GM18867 (cell line): Measurements from ENCODE around the gene NCF4.

Experiments
- ATAC-seq: cut with Tn5 transposase; IDR thresholded peaks from one replicate; pipeline ENCODE4 v1.9.1; 2021; ENCODE audit warnings: mild to moderate bottlenecking, moderate library complexity; ENCODE audit not compliant: unreplicated experiment

NCF4 gene

DNA sequence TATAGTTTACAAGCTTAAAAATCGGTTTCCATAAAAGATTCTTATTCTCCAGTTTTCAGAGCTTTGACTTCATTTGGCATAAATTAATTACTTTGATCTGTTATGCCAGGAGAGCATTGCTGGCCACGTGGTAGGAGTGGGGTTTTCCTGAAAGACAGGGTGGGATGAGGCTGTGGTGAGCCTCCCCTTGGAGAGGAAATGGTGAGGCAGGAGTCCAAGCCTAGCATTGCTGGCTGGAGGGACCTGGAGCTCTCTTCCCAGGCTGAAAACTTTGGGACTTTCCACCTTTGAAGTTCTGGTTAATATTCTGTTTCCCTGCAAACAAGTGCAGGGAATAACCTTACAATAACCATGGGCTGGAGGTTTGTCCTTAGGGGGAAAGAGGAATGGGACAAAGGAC, 31.5 kb downstream of the NCF4 start:
- ATAC-seq, result no peak

DNA sequence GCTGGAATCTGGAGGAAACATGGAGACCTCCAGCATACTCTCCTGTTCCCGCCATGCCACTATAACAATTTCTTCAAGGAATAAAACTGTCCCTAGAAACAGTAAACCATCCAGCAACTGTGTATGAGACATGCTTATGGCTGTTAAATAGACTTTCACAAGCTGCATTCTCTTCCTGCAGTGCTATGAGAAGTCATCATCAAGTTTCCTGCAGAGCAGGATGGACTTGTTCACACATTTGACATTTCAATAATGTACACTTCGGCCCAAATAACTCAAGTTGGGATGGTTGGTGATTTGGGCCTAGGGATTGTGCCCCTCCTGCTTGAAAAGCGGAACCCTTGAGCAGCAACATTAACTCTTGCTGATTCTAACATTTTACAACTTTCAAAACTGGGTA, 32.5 kb downstream of the NCF4 start:
- no peak for ATAC-seq

DNA sequence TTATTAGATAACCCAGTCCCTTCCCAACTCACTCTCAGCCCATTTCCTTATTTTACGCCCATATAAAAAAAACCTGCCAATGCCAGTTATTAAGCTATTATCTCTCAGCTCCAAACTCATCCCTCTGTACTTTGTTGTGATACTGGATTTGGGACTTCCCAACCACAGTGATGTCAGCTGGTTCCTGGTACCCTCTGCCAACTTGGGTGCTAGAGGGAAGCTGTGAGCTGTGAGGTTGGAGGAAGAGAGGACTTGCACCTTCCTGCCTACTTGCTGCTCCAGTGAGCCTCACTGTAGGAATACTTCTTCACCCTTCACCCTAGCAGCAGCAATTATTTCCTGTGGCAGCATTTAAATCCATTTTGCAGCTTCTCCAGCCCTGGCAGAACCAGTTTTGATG, 33.5 kb downstream of the NCF4 start:
- ATAC-seq, result no peak

DNA sequence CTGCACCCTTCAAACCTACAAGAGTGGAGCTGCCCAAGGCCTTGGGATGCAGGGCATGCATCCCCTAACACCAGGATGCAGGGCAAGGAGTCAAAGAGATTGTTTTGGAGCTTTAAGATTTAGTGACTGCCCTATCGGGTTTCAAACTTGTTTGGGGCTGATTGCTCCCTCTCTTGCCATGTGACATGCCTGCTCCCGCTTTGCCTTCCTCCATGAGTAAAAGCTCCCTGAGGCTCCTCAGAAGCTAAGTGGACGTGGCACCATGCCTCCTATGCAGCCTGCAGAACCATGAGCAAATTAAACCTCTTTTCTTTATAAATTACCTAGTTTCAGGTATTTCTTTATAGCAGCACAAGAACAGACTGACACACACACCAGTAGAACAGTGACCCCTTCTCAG, 36.8 kb downstream of the NCF4 start:
- no peak for ATAC-seq

DNA sequence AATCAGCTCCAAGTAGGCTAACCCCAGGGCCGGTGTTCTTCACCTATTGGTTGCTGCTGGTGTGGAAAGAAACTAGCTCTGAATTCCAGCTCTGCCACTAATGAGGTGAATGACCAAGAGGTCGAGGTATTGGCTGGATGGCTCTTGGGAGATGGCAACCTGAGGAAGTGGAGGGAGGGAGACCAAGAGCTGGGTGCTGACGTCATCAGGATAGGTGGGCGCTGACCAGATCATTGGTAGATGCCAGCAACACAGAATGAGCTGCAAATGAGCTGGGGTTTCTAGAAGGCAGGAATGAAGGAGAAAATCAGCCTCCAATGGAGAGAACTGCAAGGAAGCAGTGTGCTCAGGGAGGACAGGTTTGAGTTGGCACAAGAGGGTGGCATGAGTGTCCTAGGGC, 37.9 kb downstream of the NCF4 start:
- ATAC-seq, result no peak

DNA sequence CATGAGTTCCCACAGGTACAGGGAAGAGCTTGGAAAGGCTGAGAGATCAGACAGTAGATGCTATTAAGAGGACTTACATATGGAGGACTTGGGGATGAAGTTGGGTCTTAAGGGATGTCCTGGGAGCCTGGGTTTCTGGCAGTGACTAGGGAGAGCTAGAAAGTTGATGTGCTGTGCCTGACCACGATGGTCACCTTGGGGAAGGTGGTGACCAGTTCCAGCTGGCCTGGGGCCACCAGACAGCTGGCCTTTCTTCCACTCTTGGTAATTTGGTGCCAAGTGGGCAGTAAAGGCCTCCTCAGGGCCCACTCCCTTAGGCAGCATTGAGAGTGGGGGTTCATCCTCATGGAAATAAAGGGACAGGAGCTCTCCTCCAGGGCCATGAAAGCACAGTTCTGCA, 38.7 kb downstream of the NCF4 start:
- no peak for ATAC-seq

DNA sequence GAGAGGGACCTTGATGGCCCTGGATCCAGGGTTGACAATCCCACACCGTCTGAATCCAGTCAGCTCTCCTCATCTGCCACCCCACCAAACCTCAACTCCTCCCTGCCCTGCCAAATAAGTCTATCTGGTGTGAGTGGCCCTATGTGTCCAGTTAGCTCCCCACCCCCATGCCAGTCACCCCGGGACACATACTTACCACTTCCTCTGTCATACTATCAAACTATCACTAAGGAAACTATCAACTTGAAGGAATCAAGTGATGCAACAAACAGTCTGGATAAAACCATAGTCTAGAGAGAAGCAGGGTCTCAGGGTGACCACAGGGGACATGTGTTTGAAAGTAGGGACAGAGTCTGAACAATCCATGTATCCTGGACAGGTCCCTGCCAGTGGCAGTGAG, 39.4 kb downstream of the NCF4 start:
- no peak for ATAC-seq

DNA sequence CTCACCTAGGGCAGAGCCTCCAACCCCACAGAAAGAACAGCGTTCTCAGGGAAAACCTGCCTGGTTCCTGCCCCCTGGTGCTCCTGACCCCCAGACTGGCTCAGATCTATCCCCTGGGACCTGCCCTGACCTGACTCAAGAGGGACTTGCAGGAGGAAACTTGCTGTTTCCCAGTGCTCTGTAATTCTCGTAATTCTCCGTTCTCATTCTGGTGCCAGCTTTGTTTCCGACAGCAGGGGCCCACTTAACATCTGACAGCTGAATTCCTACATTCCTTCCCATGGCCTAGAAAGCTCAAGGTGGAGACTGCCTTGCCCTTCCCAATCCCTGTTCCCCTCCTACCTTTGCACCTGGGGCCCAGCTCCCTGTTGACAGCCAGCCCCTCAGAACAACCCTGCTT, 40.1 kb downstream of the NCF4 start:
- ATAC-seq, result no peak

DNA sequence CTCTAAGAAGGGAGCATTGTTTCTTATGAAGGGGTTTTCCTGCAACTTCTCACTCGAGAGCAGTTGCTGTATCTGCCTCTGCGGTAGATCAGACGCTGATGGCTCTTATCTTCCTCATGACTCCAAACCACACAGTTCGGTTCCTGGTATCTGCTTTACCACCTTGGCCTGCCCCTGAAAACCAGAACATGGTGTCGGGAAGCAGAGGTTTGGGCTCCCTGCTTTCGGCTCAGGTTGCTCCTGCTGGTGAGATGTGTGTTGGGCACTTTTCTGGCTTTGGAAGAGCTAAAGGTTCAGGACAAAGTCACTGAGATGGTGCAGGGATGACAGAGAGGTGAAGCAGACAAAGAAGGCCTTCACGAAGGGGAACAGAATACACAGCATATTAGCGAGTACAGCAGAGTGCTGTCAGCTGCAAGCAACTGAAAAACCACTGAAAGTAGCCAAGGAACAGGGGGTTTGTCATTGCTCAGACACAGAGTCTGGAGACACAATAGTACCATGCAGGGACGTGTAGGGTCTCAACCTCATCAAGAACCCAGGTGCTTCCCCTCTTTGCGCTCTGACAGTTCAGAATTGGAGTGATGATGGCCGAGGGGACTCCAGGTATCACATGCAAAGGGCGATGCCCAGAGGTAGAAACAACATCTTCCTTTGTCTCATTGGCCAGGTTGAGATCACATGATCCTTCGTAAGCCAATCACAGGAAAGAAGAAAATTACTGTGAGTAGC, 40.8 kb downstream of the NCF4 start:
- ATAC-seq, result no peak

DNA sequence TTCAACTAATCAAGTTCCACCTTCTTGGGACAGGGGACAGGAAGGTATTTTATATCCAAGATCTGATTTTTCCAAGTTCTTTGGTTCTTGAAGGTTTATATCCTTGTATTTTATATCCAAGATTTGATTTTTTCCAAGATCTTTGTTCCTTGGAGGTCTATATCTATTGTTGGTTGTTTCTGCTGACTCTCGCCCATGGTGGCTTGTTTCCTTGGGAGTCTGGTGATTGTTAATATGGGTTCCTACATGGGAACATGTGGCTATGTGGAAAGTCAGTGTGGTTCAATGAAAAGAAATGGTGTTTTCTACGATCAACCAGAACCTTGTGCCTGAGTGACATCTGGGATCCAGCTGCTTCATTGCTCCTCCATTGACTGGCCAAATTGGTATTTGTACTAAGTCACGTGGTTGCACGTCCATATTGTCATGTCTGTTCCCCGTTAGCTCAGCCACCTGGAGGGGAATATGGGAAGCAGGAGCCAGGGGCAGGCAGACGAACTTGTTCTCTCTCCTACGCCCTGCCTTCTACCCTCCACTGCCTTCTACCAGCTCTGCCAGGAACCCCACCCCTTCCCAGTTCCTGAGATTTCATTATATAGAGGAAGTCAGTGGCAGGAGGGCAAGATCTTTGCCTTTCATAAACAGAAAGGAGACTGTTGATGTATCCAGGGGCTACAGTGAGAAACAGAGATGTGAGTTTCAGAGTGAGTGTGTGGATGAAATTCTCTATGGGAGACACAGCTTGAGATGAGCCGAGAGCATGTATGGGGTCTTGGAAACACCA, 41.5 kb downstream of the NCF4 start:
- ATAC-seq, result no peak

DNA sequence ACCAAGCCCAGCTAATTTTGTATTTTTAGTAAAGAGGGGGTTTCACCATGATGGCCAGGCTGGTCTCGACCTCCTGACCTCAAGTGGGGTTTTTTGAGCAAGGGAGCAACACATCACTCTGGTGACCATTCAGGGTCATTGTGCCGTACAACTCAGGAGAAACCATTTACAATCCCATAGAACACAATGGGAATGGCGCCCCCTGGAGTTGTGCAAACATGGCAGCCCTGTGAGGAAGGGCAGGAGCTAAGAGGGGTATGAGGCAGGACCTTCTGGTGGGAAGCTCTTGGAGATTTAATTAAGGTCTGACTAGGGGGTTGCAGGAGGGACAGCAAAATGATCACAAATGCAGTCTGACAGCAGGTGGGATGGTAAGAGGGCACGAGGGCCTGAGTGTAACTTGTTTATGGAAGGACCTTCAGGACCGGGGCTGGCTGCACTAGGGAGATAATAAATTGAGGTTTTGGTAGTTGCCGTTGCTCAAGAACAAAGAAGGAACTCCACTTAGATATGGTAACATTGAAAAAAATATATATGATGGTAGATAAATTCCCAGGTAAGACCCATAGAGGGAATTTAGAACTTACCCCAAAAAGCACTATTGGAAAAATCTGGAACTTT, 43.6 kb downstream of the NCF4 start:
- no peak for ATAC-seq

DNA sequence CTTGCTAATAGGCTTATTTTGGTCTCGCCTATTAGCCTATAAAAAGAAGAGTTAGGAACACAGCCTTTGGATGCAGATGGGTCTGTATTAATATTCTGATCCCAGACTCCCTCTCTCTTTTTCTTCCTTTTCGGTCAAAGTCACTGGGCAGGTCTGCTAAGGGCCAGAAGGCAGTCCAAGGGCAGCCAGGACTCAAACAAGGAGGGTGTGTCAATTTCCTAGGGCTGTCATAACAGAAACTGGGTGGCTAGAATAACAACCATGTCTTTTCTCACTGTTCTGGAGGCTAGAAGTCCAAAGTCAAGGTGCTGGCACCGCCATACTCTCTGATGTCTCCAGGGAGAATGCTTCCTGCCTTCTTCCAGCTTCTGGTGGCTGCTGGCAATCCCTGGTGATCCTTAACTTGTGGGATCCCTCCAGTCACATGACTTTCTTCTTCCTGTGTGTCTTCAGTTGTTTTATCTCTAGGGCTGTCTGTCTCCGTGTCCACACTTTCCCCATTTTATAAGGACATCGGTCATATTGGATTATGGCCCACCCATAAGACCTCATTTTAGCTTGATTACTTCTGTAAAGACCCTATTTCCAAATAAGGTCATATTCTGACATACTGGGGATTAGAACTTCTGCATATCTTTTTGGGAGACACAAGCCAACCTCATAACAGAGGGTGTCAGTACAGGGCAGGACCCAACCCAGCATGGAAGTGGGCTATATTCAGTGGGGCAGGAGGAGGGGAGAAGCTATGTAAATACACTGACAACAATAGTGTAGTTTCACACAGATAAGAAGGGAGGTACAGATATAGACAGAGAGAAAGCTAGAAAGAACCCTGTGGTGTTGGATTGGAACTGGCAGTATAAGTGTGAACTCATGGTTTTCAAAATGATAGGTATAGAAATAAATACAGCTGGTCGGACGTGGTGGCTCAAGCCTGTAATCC, 46.7 kb downstream of the NCF4 start:
- ATAC-seq, result no peak

DNA sequence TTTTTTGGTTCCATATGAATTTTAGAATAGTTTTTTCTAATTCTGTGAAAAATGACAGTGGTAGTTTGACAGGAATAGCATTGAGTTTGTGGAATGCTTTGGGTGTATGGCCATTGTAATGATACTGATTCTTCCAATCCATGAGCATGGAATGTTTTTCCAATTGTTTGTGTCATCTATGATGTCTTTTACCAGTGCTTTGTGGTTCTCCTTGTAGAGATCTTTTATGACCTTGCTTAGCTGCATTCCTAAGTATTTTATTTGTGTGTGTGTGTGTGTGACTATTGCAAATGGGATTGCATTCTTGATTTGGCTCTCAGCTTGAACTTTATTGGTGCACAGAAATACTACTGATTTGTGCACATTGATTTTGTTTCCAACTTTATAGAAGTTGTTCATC, 49.7 kb downstream of the NCF4 start:
- no peak for ATAC-seq

DNA sequence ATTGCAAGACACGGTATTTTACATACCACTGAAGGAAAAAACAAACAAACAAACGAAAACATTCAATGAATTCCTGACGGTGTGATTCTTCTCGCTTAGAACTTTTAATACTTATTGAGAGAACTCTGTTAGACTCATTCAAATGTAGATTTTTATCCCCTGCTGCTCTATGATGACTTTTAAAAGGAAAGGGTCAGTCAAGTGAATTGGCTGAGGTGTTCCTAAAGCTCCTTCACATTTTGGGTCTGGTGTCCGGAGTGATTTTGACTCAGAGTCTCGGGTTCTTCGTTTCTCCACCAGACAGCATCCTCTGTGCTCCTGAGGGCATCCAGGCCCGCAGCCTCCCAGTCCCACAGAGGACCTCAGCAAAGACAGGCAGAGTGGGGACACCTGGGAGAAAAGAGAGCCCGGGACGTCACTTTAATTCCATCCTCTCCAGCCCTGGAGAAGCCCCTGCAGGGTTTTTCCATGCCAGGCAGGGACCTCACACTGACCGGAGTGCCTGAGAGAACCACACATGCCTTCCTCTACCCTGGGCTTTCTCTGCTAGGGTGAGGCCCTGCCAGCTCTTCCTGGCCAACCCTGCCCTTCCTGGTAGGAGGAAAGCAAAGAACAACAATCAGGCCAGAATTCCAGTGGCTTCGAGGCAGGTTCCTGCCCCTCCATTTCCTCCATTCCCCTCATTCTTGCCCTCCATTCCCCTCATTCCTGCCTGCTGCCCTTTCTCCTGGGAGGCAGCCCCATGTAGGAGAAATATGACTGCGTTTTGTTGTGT, 51.3 kb downstream of the NCF4 start:
- ATAC-seq, result no peak

DNA sequence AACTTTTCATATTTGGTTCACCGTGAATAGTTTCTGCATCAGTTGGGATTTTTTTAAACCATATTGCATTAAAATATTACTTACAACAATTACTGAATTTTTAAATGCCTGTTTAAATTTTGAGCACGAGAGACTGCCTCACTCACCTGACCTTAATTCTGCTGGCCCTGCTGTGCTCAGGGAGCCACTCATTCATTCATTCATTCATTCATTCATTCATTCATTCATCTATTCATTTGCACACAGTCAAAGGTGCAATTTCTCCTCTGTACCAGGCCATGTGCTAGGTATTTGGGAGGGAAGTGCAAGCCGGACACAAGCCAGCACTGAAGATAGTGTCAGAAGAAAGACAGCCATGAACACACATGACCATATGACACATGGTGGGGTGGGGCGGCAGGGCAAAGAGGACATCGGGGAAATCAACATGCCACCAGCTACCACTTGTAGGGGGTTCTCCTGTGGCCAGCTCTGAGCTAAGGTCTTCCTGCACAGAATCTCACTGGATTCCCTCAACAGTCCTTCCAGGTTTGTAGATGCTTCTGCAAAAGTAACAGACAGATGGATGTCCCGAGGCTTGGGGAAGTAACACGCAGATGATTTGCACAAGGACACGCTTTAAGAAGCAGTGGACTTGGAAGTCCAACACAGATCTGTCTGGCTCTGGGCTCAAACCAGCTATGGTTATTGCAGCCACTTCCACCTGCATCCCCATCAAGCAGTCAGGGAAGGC, 52.1 kb downstream of the NCF4 start:
- no peak for ATAC-seq

DNA sequence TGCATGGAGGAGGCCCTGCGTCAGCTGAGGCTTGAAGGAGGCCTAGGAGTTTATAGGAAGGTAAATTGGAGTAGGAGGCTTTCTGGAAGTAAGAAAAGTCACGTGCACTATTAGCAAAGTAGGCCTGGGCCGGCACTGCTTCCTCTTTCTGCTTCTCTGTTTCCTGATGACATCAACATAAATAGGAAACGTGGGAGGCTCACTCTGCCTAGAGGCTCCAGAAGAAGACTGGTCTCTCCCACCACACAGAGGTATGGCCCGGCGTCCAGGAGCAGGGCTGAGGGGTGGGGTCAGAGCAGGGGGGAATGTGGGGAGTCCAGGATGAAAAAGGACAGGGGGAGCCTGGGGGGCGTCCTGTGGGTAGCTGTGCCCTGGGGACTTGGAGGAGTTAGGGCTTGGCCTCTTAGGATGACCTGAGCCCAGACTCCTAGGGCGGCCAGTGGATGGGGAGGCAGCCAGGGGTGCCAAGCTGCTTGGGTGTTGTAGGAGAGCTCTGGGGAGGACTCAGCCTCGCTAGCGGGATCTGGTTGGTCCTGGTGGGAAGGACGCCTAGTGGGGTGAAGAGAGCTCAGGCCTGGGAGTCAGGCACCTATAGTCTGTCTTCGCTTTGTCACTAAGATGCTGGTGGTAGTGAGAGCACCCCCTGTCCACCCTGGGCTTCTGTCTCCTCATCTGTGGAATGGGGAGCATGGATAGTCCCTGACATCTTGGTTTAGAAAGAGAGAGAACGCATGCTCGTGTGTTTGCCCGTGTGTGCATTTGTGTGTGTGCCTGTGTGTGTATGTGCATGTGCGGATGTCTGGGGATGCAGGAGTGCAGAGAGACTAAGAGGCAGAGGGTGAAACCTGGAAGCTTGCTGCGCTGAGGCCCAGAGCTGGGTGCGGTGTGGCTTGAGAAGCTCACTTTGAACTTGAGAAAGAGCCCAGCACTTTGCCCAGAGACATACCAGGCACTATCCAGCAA, 52.9 kb downstream of the NCF4 start, which contains the start of gene CSF2RB:
Gene CSF2RB, plus strand, starts transcription at position 202 of the 963 bp plus-strand sequence. CDS start 8,580 bp downstream, outside the sequence.
- no peak for ATAC-seq

DNA sequence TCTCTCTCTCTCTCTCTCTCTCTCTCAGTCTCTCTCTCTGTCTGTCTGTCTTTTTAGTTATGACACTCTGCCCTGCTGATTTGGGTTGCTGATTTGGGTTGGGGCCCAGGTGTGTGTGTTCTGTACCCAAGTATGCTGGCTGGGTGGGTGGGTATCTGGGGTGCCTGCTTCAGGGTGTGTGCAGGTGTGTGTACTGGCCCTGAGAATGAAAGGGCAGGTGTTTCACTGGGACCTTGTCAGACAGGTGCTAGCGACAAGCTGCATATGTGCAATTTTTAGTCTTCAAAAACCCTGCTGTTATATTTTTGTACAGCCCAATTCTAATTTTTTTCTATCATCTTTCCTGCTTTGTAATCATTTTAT, 53.6 kb downstream of the NCF4 start:
- no peak for ATAC-seq

DNA sequence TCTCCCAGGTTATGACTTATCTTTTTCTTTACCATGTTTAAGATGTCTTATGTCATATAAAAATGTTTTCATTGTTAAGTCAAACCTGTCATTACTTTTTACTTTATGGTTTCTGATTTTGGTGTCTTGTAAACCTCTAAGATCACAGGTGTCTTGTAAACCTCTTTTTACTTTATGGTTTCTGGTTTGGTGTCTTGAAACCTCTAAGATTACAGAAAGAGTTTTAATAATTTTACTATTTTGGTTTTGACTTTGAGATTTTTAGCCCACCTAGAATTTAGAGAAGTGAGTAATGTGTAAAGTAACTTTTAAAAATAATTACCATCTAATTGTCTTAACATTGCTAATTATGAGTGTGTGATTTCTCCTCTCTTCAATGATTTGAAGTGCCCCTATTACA, 55.2 kb downstream of the NCF4 start:
- no peak for ATAC-seq
